NCI-H82 treated with DMSO at 0.1 percent for 48 hours (cell line): ENCODE measurements around the gene FTCDNL1.
A peak's percentile ranks its signal among the peaks of the same experiment; 100 is the strongest.

Experiments
- DNase-seq: peaks from one replicate; lab custom pipeline; 2025; ENCODE audit not compliant: unreplicated experiment; lab: John Stamatoyannopoulos, UW

Gene FTCDNL1

DNA sequence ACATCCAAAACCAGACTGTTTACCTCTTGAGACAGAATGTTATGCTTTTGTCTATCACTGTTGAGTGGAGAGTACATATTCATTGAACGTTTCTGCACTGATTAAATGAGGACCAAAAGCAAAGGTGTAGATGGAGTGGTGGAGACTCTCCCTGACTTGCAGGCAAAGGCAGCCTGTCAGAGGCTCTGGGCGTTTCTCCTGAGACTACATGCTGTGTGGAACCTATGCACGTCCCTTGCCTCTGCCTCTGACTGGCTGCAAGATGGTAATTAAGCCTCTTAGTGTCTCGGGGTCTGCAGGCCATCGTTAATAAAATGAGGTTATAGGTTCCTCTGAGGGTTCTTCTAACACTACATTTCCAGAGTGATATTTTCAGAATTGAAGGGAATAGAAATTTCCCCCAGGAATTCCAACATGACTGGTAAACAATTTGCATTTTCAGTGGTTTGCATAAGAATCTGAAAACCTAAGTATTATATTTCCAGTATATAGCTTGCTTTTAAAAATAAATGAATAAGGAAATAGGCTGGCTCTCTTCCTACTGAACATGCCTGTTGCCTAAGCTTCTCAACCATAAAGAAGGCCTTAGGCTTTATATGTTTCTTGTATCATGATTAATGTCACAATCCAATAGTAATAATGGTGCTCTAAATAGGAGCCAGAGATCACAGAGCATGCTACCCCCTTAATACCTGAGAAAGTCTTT lies 107.4 kb downstream of the FTCDNL1 start:
- peak; percentile 27 for DNase-seq

DNA sequence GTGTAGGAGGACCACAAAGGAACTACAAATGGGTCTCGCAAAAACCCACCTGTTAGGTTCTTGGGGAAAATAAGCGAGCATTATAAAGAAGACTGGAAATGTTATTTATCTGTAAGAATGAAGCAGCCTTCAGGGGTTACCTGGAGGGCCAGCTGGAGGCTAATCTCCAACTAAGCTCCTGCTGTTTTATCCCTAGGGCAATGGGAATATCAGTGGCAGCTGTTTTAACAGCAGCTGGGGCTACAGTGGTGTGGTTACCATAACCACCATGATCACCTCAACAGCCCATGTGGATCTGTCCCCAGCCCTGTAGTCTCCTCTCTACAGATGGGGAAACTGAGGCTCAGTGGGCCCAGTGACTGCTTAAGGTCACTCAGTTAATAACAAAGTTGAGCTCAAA lies 108.1 kb downstream of the FTCDNL1 start:
- peak; percentile 28 for DNase-seq

DNA sequence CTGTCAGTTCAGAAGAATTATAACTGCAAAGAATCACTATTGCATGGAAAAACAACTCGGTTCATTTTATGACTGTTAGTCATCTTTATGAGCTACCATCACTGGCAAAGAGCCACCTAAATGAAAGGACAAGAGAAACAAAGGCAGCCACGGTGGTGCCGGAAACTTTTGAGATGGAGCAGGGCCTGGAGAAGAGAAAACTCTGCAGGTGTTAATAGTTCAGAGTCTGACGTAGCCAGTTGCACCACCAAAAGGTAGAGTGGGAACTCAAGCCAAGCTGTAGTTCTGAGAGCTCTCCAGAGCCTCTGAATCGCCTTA lies 110.9 kb downstream of the FTCDNL1 start:
- DNase-seq: no peak

DNA sequence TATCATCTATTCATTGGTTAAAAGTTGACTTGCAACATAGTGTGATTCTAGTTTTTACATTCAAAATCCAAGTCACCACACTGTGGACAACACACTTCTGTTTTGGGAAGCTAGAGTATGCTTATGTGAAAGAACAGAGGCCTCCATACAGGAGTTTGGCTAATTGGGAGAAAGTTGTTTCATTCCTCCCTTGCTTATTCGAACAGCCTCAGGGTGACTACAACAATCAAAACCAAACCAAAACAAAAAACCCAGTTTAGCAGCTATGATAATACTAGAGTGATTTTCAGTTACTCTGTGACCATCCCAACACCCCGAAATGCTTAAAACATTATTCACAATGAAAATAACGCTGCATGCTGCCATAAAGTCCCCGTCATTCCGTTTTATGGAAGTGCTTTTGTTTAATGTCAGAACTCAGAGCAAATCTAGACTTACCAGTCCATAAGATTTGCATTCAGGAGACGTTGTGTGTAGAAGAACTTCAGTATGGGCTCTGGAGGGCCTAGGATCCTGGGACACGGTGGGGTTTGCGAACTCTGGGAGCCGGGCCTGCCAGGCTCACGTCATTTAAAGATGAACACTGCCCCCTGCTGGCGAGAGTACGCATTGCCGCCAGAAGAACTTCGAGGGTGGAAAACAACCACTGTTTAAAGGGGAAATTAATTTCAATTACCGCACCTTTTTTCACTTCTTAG lies 111.4 kb downstream of the FTCDNL1 start:
- DNase-seq: peak; percentile 33

DNA sequence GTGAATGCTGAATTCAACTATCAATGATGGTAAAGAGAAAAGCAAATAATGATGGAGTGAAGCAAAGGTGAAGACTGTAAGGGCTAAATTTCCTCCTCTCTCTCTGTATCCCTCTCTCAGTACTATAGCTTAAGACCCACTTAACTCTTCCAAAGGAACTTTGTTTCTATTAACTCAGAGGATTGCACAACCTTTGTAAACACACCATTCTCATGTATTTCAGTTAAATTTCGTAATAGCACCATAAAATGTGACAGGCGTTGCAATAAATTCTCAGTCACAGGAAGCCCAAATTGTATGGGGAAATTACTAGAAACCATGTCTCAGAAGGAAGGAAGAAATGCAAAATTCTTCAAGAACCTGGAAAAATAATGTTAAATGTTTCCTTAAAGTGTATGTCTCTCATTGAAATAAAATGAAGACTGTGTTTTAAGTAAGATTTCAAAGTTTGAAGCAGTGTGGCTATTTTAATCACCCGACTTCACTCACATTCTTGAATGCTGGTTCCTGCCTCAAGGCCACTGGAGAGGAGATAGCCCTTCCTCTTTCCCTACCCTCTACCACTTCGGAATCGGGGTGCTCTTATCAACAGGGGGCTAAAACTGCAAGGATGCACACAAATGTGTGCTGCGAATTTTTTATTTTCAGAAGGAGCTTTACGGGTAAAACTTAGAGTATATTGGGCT lies 112.1 kb downstream of the FTCDNL1 start:
- no peak for DNase-seq

DNA sequence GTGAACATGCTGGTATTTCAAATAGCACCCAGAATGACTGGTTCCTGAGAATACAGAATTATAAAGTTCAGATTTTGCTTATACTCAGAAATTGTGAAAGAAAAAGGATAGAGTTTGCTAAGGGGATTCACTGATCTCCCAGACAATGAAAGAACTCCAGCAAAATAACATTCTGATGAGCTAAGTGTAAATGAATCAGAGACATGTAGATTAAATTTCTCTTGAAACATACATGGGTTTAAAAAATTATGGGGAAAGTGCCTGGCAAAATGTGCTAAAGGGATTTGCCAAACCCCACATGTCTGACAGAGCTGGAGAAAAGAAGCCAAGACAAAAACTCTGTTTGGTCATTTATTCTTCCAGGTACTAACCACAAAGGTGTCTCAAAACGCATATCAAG lies 116.3 kb downstream of the FTCDNL1 start:
- DNase-seq: no peak

DNA sequence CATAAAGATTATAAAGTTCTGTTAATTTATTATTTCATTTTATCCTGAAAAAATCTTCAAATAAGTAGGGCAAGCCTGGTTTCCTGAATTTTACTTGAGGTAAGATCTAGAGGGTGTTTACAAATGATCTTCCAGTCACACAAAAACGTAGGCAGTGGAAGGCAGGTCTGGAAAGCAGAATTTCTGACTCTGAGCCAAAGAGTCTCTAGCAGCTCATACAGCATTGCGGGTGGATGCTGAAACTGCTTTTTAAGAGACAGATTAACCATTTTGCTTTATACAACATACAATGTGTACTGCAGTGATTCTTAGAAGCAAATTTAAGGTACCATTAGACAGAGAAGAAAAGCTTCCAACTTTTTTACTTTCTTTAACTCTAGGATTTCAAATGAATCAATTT lies 117.0 kb downstream of the FTCDNL1 start:
- DNase-seq: no peak

DNA sequence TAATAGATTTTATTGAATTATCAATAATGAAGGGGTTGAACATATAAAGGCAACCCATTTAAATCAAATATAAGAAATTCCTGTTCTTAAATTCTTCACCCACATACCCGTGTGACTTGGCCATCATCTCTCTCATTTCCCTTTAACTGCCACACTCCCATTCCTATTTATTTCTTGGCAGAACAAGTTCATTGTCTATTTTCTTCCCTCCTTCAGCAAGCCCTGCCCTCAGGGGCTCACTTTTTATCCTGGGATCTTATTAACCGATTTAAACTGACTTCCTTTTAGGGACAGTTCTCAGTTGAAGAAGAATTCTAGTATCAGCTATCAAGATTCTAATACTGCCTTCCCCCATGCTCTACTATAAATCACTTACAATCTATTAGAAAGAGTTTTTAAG lies 123.2 kb downstream of the FTCDNL1 start:
- no peak for DNase-seq

DNA sequence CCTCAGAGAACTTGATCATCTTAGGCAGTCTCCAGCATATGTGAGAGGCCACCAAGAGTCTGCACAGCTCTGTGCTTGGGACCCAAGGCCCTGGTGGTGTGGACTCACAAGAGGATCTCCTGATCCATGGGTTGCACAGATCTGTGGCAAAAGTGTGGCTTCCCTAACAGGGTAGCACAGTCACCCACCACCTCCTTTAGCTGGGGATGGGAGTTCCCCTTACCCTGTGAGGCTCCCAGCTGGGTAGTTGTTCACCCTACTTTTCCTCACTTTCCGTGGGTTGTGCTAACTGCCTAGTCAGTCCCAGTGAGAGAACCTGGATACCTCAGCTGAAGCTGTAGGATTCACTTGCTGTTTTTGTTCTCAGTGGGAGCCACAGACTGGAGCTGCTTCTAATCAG lies 123.7 kb downstream of the FTCDNL1 start:
- DNase-seq: no peak

DNA sequence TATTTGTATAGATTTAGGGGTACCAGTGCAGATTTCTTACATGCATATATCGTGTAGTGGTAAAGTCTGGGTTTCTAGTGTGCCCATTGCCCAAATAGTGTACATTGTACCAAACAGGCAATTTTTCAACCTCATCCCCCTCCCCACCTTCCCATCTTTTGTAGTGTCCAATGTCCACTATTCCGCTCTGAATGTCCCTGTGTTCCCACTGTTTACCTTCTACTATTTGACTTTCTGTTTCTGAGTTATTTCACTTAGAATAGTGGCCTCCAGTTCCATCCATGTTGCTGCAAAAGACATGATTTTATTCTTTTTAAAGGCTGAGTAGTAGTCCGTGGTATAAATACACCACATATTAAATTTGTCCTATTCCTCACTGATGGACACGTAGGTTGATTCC lies 132.9 kb downstream of the FTCDNL1 start:
- DNase-seq: no peak

DNA sequence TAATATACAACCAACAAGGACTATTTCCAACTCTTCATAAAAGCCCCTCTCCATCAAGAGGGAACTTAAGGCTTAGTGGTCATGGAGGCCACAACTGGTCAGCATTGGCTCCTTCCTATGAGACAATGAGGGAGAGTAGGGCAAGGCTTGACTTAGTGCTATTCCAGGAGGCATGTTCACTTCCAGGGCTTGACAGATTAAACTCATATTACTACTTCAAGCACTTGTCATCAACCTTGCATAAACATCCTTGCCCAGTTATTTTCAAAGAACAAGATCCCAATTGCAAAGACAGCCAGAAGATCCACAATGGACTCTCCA lies 133.4 kb downstream of the FTCDNL1 start:
- DNase-seq: no peak

DNA sequence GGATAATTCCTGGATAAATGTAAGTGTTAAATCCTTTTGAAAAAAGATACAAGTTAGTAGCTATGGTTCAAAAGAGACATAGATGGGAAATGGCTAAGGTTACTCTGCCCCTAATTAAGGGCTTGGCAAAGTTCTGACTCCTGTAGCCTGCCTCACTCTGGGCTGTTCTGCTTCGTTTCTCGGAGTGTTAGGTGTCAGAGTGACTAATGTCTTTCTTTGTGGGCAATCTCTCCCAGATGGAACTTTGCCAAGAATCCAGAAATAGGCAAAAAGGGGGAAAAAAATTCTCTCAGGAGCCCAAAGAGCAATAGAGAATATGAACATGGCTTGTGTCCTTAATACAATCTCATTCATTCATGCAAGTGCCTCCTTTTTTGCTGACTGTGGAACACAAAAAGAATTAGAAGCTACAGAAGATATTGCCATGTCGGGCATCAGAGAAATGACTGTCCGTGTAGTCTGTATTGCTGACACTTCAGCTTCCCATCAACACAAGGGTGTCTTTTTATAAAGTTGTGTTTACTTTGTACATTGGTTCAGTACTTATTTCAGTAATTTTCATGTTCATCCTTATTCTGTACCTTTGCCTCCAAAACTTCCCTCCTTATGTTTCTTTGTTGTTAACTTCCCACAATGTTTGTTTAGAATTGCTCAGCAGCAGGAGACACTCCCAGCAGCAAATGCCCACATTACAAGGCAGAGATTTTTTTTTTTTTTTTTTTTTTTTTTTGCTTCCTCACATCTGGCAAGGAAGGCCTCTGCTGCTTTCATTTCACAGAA lies 134.0 kb downstream of the FTCDNL1 start:
- no peak for DNase-seq

DNA sequence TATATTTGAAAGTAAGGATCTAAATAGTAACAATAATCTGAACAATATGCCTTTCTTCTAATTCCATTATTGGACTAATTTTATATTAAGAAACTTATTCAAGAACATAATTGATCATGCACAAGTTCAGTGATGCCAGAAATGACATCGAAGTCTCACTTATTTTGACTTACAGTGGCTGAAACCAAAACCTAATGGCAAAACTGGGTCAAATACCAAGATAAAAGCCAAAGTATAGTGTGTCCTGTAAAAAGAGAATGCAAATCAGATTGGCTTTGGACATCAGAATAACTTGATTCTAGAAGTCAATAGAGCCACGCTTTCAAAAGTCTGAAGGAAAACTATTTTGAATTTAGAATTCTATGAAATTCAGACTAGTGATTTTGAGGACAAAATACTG lies 137.2 kb downstream of the FTCDNL1 start:
- DNase-seq: no peak

DNA sequence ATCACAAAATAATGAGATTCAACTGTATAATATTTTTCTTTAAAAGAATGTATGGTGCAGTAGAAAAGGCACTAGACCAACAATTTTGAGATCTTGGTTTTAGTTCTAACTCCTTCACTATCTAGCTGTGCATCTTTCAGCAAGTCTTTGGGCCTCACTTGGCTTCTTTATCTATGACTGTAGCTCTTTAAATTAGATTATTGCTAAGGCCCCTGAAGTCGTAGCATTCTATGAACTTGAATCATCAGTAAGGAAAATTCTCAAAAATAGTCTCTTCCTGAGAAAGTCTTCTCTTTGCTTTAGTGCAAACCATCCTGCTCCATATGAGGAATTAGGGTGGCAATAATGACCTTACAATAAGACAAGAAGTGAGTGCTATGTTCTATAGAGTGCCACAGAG lies 140.4 kb downstream of the FTCDNL1 start:
- DNase-seq: no peak
